Fibroblast of skin of scalp (primary cell): ENCODE measurements around the gene ARID2. TPM values are rescaled to one million over a fixed set of nuclear protein-coding genes. Genes with fewer than 3 reads are reported as not detected.

Experiments
- DNase-seq: peaks from one replicate; pipeline ENCODE4 v3.0.0-alpha.2; 2013
- polyA plus RNA-seq, 2 experiments: library from polyadenylated mRNA; unstranded; fragments of 120-200 nt; gene quantifications; one replicate each; pipeline ENCODE4 v1.2.1, GENCODE V29; 2013; ENCODE audit not compliant: insufficient read length in 2 of 2

ARID2 gene, protein sequence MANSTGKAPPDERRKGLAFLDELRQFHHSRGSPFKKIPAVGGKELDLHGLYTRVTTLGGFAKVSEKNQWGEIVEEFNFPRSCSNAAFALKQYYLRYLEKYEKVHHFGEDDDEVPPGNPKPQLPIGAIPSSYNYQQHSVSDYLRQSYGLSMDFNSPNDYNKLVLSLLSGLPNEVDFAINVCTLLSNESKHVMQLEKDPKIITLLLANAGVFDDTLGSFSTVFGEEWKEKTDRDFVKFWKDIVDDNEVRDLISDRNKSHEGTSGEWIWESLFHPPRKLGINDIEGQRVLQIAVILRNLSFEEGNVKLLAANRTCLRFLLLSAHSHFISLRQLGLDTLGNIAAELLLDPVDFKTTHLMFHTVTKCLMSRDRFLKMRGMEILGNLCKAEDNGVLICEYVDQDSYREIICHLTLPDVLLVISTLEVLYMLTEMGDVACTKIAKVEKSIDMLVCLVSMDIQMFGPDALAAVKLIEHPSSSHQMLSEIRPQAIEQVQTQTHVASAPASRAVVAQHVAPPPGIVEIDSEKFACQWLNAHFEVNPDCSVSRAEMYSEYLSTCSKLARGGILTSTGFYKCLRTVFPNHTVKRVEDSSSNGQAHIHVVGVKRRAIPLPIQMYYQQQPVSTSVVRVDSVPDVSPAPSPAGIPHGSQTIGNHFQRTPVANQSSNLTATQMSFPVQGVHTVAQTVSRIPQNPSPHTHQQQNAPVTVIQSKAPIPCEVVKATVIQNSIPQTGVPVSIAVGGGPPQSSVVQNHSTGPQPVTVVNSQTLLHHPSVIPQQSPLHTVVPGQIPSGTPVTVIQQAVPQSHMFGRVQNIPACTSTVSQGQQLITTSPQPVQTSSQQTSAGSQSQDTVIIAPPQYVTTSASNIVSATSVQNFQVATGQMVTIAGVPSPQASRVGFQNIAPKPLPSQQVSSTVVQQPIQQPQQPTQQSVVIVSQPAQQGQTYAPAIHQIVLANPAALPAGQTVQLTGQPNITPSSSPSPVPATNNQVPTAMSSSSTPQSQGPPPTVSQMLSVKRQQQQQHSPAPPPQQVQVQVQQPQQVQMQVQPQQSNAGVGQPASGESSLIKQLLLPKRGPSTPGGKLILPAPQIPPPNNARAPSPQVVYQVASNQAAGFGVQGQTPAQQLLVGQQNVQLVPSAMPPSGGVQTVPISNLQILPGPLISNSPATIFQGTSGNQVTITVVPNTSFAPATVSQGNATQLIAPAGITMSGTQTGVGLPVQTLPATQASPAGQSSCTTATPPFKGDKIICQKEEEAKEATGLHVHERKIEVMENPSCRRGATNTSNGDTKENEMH (N-terminal part only)
- 12.3 TPM for polyA plus RNA-seq (2013, experiment 1 of 2; ENCODE audit: insufficient read length)
- polyA plus RNA-seq (2013, experiment 2 of 2; ENCODE audit: insufficient read length): 12.6 TPM

DNA sequence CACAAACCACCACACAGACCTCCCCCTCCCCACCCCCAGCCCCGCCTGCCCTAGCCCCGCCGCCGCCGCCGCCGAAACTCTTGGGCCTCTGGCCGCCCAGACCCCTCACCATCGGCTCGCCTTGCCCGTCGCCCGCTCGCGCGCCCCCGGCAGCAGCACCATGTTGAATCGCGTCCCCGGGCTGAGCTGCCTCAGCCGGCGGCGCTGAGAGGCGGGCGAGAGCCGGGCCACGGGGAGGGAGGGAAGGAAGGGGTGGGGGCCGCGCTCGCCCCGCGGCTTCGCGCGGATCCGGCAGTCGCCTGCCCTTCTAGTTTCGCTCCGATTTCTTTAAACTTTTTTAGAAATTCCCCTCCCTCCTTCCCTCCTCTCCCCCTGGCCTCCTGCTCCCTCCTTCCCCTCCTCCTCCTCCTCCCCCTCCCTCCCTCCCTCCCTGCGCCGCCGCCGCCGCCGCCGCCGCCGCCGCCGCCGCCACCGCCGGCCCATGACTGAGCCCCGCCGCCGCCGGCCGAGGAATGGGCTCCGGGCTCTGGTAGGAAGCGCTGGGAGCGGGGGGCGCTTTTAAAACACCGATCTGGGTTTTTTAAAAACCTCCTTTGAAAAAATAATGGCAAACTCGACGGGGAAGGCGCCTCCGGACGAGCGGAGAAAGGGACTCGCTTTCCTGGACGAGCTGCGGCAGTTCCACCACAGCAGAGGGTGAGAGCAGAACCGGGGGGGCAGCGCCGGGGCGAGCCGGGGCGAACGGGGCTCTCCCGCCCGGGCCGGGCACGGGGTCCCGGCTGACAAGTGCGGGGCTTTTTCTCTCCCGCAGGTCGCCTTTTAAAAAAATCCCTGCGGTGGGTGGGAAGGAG is at the start of gene ARID2:
ARID2 (plus strand) TSS at position 474 of the 851 bp plus-strand sequence; CDS start at position 605, 131 bp downstream.
- peak; percentile 80 for DNase-seq

DNA sequence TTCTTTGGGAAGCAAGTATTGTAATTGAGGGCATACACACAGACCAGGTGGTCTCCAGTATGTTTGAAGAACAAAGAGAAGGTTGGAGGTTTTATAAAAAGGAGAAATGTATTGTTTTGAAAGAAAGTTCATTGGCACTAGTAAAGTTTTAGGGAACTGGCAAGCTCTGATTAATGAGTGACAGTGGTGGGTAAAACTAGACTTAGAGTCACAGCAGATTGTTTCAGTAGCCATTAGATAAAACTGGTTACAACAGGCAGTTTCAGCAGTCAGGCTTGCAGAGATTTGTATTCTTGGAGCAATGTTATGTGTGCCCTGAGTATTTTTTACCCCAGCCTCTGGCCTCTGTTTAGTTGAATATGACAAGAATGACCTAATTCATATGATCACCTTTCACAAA is 49.1 kb upstream of the ARID2 start:
- DNase-seq: no peak

DNA sequence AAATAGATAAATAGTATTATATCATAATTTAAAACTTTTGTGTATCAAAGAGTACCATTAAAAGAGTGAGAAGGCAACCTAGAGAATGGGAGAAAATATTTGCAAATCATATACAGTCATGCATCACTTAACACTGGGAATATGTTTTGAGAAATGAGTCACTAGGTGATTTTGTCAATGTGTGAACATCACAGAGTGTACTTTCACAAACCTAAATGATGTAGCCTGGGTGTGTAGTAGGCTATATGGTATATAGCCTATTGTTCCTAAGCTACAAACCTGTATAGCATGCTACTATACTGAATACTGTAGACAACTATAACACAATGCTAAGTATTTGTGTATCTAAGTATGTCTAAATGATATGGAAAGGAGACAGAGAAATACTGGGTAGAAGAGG is 48.0 kb upstream of the ARID2 start:
- no peak for DNase-seq

DNA sequence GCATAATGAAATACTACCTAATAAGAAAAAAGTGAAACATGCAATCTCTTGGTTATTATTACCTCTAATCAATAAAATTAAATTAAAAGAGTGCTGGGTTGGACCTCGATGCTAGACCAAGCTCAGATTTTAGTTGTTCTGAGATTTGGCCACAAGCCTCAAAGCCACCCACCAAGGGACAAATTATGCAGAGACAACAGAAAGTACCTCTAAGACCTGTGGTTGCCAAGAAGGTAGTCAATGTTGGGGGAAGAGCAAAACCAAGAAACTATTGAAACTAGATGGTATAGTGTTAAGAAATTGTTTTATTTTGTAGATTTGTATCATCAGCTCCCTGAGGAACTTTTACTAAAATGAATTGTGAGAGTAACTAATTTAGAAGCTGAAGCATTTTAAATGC is 43.8 kb upstream of the ARID2 start:
- DNase-seq: no peak

DNA sequence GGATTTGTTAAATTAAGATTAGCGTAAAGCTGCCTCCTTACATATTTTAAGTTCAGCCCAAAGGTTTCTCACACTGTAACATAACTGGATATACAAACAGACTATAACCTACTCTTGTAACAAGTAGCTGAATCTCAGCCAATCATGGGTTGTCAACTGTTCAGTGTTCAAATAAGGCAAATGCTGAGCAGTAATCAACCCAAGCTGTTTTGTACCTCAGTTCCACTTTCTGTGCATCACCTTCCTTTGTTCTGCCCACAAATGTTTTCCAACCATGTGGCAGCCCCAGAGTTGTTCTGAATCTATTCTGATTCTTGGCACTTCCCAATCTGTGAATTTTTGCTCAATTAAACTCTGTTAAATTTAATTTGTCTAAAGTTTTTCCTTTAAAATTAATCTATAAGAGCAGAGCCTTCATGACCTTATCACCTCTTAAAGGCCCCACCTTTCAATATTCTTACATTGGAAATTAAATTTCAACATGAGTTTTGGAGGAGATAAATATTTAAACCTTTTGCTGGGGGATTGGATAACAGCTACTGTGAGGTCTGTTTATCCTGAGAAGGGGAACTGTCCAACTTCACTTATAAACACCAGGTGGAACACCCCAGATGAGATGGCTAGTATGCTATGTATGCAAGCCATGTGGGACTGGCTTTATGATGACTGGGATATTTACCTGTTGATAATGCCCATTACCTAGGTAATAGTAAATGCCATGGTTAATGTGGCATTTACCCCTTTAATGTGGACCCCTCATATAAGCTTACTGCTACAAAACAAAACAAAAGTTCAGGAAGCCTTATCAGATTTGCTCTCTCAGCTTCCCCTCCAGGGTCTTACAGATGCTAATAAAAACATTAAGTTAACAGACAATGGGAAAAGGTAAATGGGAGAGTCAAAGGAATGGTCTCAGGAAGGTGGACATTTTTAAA is 42.2 kb upstream of the ARID2 start:
- DNase-seq: no peak

DNA sequence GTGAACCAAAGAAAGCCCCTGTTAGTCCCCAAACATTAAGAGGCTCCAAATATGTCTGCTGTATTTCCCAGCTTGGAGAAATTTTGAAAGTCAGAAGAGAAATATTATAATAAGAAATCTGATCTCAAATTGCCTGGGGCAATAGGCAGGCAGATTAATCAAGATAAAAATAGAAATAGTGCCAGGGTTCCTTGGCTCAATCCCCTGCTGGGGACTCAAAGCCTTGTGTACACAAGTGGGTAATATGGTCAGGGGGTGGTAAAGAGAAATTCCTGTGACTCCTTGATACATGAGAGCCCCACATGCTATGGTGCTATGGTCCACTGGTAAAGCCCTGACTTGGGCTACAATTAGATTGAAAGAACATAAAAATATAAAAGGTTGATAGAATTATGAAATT is 41.3 kb upstream of the ARID2 start:
- DNase-seq: no peak

DNA sequence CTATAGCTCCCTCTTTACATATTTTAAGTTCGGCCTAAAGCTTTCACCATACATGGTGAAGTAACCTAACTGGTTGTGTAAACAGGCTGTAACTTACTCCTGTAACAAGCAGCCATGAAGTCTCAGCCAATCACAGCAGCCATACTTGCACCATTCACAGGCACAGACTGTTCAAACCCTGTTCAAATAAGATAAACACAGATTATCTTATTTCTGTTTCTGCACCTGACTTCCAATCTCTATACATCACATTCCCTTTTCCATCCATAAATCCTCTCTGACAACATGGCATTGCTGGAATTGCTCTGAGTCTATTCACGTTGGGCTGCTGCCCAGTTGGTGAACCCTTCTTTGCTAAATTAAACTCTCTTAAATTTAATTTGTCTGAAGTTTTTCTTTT is 34.5 kb upstream of the ARID2 start:
- DNase-seq: no peak

DNA sequence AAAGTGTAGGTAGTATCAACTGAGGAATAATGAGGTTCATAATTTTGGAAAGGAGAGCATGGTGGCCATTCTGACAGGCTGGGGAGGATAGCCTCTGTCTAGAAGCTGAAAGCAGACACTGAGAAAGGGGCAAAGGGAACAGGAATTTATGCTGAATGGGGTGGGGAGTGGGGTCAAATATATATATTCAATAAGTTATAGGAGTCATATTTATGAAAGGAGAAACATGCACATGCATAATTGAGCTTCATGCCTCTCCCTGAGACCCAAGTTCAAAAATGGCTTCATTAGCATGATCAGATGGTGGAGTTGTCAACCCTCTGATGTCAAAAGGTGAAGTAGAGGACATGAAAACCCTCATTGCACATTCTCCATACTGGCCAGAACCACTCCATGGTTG is 33.9 kb upstream of the ARID2 start:
- DNase-seq: no peak

DNA sequence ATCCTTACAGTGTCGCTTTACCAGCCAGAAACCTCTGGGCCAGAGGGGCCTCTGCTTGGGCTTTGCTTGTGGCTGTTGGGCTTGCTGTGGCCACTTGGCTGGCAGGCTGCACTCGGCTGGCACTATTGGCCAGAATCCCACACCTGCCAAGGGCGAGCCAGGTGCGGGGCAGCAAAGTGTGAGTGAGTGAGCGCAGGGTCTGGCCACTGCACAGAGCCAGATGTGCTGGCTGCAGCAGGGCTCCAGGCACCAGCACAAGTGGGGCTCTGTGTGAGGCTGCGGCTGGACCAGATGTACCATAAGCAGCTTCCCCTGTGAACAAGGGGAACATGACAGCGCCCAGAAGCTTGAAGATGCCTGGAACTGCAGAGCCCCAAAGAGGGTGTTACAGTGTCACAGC is 33.5 kb upstream of the ARID2 start:
- no peak for DNase-seq

DNA sequence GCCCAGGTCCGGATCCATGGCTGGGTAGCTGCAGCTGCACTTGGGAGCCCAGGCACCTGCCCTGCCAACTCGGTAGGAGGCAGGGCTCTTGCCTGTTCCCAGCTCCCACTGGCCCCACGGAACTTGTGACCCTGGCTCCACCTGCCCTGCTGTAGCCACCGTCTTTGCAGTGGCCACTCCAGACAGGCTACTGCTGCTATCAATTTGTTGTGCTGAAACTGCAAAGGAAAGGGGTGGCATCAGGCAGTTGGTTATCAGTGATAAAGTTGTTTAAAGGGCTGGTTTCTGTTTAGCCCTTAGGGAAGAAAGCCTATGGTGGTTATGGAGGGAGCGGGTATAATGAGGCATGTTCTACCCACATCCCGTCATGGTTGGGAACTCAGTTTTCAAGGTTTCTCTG is 32.1 kb upstream of the ARID2 start:
- no peak for DNase-seq

DNA sequence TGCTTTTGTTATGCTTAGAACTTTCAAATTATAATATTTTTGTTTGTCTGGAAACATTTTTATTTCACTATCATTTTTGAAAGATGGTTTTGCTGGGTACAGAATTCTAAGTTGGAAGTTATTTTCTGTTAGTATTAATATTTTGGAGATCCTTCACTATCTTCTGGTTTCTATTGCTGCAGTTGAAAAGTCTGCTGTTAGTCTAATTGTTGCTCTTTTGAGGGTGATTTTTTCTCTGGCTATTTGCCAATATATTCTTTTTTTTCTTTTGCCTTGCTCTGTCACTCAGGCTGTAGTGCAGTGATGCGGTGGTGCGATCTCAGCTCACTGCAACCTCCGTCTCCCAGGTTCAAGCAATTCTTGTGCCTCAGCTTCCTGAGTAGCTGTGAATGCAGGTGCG is 28.2 kb upstream of the ARID2 start:
- no peak for DNase-seq

DNA sequence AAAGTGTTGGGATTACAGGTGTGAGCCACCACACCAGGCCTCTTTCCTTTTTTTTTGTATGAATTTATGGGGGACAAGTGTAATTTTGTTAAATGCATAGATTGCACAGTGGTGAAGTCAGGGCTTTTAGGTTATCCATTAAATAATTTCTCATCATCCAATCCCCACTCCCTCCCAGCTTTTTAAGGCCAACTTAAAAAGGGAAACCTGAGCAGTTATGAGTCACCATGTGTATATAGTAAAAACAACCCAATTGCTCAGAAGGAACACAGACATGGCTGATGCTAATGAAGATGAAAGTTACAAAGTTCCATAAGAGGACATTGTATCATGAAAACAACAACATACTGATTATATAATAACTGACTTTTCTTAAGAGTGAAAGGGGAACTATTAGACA is 25.6 kb upstream of the ARID2 start:
- no peak for DNase-seq

DNA sequence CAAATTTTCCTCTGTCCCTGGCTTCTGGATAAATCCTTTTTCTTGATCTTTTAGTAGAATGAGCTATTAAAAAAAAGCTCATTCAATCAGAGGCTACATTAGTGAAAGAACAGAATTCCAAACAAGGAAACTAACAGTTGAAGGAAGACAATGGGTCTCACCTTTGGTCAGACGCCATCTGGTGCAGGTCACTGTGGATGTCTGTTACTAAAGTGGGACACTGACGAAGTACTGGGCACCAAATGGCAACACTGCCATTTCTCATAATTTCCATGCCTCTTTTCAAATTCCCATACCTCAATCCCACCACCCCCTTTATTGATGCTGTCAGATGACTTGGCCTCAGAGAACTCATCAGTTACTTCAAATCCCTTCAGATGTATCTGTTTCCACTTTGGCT is 24.5 kb upstream of the ARID2 start:
- DNase-seq: no peak

DNA sequence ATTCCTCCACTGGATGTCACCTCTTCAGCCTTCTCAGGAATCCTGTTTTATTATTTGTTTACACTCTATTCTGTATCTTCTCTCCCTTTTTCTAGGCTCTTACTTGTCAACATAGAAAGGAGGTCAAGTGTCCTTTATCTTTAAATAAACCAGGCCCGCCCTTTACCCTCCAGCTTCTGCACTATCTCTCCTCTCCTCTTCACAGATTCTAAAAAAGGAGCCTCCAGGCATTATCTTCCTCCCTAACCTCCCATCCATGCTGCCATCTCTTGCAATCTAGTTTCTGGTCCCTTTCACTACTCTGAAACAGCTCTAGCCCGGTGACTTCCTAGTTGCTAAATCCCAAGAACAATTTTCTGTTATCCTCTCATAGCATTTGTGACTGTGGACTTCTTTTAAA is 24.1 kb upstream of the ARID2 start:
- DNase-seq: no peak

DNA sequence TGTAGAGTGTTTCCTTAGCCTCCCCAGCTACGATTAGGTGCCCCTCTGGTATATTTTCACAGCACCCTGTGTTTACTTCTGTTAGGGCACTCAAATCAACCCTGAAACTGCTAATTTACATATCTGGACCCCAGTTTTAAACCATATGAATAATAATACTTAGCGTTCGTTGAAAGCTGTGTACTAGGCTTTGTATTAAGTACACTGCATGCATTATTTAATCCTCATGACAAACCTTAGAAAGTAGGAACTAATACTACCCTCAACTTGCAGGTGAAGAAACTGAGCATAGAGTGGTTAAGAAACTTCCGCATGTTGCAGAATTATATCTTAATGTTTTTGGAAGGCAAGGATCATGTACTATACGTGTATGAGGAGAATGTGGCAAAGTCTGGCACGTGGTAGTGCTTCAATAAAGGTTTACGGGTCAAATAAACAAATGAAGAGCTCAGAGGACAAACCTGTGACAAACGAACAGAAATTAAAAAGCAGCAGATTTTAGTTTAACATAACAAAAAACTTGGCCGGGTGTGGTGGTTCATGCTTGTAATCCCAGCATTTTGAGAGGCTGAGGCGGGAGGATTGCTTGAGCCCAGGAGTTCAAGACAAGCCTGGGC is 22.2 kb upstream of the ARID2 start:
- DNase-seq: no peak

DNA sequence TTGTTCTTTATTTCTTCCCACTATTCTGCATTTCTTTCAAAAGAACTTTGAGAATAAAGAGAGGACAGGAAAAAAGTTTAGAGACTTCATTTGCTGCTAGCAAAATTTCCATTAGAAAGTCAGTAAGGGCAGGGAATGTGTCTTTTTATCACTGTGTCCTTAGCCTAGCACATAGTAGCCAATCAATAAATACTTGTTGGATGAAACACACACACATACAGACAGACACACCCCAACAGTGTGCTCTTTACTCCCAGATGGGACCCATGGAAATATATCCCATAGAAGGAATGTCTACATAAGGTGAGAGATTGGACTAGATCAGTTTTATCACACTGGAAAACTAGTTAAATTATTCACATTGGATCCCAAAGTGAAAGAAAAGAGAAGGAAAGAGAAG is 21.1 kb upstream of the ARID2 start:
- no peak for DNase-seq

DNA sequence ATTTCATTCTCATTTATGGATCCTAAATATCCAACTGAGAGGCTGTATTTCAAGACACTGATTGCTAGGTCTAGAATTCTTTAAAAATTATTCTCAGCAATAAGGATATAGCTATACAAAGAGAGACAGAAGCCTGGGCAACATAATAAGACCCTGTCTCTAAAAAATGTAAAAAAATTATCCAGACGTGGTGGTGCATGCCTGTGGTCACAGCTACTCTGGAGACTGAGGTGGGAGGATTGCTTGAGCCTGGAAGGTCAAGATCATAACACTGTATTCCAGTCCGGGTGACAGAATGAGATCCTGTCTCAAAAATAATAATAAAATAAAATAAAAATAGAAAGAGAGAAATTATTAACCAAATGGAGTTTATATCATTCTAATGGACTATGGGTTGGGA is 20.6 kb upstream of the ARID2 start:
- no peak for DNase-seq

DNA sequence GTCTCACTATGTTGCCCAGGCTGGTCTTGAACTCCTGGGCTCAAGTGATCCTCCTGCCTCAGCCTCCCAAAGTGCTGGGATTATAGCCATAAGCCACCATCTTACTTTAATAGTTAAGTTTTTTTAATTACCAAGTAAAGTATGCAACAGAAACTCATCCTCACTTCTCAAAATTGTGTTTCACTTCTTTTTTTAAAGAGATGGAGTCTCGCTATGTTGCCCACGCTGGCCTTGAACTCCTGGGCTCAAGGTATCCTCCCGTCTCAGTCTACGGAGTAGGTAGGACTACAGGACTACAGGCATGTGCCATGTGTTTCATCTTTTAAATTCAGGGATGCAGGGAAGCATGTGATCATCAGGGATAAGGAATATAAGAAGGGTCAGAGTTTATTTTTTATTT is 17.2 kb upstream of the ARID2 start:
- DNase-seq: no peak

DNA sequence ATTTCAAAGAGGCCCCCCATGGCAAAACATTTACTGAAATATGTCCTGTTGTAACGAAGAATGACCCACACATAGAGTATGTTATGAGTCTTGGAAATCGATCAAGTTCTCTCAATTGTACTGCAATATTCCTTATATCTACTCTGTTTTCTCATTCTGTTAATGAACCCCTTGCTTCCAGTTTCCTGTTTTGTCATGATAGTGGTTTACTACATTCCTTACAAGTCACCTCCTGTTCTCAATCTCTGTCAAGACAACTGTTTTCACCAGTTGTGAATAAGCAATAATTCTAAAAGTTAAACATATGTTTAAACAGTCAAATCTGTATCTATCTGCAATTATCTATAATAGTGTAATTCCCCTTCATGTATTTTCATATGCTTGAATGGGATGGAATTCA is 16.4 kb upstream of the ARID2 start:
- DNase-seq: peak; percentile 35

DNA sequence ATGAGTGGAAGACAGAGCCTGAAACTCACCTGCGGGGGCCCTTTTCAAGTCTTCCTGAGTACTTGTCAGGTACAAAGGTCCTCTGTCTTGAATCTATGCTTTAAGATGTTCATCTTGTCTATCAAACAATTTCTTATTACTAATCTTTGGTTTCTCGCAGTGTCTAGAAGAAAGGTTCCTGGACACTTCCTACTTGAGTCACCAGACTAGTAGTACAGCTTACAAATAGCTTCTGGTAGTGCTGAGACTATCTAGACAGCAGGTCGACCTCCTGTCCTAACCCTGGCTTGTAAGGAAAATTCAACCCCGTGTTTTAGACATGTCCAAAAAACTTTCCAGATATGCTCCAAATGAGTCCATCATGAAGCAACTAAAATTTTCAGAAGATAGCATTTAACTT is 11.2 kb upstream of the ARID2 start:
- DNase-seq: no peak
